ENCODE data around the gene LCN12. TPM values are rescaled to one million over a fixed set of nuclear protein-coding genes. Genes with fewer than 3 reads are reported as not detected.

Gene LCN12
- total RNA-seq, 4 donors from 2014 or later: 5.4 to 43.2 (median 10.3) TPM; not detected in 1

DNA sequence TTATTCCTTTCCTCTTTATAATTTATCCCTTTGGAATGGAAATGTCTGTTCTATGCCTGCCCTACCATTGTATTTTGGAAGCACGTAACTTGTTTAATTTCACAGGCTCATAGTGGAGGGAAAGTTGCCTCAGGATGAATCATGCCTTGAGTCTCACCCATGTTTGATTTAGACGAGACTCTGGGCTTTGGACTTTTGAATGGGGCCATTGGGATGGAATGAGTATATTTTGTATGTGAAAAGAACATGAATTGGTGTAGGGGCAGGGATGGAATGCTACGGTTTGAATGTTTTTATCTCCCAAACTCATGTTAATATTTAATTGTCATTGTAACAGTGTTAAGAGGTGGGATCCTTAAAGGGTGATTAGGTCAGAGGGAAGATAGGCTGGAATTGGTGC is 17.8 kb upstream of the LCN12 start:
- no peak overlapping the region for H3K27ac ChIP-seq
- intact Hi-C loops (cut with DNase I; ENCODE audit: low total_unique reads): no loop called here
- H3K36me3 ChIP-seq: no peaks in the 10 kb centered on the region
- DNase-seq: no peak
- TF ChIP-seq, protein P1, sequence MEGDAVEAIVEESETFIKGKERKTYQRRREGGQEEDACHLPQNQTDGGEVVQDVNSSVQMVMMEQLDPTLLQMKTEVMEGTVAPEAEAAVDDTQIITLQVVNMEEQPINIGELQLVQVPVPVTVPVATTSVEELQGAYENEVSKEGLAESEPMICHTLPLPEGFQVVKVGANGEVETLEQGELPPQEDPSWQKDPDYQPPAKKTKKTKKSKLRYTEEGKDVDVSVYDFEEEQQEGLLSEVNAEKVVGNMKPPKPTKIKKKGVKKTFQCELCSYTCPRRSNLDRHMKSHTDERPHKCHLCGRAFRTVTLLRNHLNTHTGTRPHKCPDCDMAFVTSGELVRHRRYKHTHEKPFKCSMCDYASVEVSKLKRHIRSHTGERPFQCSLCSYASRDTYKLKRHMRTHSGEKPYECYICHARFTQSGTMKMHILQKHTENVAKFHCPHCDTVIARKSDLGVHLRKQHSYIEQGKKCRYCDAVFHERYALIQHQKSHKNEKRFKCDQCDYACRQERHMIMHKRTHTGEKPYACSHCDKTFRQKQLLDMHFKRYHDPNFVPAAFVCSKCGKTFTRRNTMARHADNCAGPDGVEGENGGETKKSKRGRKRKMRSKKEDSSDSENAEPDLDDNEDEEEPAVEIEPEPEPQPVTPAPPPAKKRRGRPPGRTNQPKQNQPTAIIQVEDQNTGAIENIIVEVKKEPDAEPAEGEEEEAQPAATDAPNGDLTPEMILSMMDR (IDR thresholded peaks at IDR 0.05): no peak
- TF ChIP-seq POLR2A (IDR thresholded peaks at IDR 0.05): no peak
- H3K27me3 ChIP-seq: no peaks in the 10 kb centered on the region
- H3K4me3 ChIP-seq: no peak overlapping the region
- H3K9me3 ChIP-seq: no peaks in the 10 kb centered on the region
- no peaks in the 10 kb centered on the region for H3K4me1 ChIP-seq

DNA sequence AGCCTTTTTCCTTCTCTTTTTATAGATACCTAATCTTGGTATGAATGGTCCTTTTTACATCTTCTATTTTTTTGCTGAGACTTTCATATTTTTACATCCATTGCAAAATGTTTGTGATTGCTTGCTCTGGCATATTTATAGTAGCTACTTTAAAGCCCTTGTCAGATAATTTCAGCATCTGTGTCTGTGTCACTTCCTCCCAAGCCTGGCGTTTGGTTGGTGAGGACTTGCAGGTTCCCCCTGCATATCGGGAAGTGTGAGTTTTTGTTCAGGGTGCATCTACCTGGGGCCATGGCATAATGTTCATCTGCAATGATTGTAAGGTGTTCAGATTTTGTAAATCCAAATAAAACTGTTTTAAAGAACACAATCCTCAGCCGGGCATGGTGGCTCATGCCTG is 16.4 kb upstream of the LCN12 start:
- TF ChIP-seq POLR2A (IDR thresholded peaks at IDR 0.05): no peak
- TF ChIP-seq, protein P1 (IDR thresholded peaks at IDR 0.05): no peak
- Histone ChIP-seq H3K9me3 (no peaks in the 10 kb centered on the region), H3K4me3 (no peak overlapping the region), H3K36me3 (no peaks in the 10 kb centered on the region), H3K27ac (no peak overlapping the region), H3K27me3 (no peaks in the 10 kb centered on the region), H3K4me1 (no peaks in the 10 kb centered on the region)
- intact Hi-C loops (cut with DNase I; ENCODE audit: low total_unique reads): no loop called here
- no peak for DNase-seq

DNA sequence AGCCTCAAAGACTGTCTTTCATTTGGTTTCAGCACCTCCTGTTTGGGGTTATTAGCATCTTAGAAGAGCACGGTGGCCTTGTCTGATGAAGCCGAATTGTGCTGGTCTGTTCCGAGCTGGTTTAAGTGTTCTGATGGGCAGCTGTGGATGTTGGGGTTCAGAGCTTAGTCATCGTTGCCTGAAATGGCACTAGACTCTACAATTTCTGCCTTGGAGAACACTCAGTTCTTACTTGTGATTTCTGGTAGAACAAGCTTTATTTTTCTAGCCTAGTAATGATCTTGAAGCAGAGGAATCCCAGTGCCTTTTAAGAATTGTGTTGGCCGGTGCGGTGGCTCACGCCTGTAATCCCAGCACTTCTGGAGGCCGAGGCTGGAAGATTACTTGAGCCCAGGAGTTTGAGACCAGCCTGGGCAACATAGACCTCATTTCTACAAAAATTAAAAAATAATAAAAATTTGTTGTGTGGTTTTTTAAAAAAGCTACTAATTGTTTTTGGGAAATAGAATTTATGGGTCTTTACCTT is 15.4 kb upstream of the LCN12 start:
- no peak overlapping the region for H3K4me3 ChIP-seq
- TF ChIP-seq POLR2A (IDR thresholded peaks at IDR 0.05): no peak
- TF ChIP-seq, protein P1 (IDR thresholded peaks at IDR 0.05): no peak
- no peaks in the 10 kb centered on the region for H3K27me3 ChIP-seq
- no peak for DNase-seq
- H3K27ac ChIP-seq: no peak overlapping the region
- H3K9me3 ChIP-seq: no peaks in the 10 kb centered on the region
- no peaks in the 10 kb centered on the region for H3K4me1 ChIP-seq
- no peaks in the 10 kb centered on the region for H3K36me3 ChIP-seq
- intact Hi-C loops (cut with DNase I; ENCODE audit: low total_unique reads): no loop called here

DNA sequence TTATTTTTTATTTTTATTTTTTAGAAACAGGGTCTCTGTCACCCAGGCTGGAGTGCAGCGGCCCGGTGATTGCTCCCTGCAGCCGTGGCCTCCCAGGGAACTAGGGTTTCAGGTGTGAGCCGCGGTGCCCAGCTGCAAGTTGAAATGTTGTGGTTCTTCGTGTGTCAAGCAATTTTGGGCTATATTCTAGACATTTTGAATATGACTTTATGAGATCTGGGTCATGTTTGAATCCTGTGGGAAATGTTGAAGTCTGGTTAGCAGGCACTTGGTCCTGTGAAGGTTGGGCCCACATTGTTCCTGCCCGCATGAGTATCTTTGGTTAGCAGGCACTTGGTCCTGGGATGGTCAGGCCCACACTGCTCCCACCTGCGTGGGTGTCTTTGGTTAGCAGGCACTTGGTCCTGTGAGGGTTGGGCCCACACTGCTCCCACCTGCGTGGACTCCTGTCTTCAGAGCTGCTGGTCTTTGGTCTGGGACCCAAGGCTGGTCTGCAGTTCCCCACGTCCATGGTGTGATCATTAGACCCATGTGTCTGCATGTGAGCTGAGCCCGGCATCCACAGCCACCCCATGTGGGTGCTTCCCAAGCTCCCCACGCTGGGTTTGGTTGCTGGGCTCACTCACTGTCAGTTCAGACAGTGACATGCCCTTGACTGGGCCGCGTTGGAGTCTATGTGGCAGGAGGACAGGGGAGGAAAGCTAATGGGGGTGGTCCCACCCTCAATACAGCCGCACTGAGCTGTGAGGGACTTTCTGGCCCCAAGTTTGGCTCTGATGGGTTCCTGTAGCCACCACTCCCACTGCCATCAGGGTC is 14.7 kb upstream of the LCN12 start:
- Histone ChIP-seq H3K27ac (no peak overlapping the region), H3K9me3 (no peaks in the 10 kb centered on the region), H3K27me3 (no peaks in the 10 kb centered on the region), H3K36me3 (no peaks in the 10 kb centered on the region), H3K4me1 (no peaks in the 10 kb centered on the region), H3K4me3 (no peak overlapping the region)
- TF ChIP-seq, protein P1 (IDR thresholded peaks at IDR 0.05): no peak
- no peak for TF ChIP-seq POLR2A (IDR thresholded peaks at IDR 0.05)
- intact Hi-C loops (cut with DNase I; ENCODE audit: low total_unique reads): no loop called here
- no peak for DNase-seq

DNA sequence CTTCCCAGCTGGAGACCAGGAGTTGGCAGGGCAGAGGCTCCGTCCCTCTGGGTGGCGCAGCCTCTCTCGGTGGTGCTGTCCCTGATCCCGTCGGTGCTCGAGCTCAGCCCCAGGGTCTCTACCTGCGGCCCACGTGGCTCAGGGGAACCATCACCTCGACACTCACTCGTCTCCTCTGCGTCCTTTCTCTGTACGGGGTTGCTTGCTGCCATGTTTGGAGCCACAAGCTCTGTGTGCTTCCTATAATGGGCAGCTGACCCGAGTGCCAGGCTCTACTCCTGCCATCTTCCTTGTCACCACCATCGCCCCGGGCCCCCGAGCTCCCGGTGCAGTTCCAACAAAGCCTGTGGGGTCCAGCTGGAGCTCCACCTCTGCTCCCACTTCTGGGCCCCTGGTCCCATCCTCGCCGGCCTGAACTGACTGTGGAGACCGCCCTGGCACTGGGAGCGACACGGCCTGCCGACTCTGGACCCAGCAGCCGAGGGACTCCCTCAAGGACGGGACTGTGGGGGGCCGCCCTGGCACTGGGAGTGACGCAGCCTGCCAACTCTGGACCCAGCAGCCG is 12.6 kb upstream of the LCN12 start:
- no peak overlapping the region for H3K27ac ChIP-seq
- H3K27me3 ChIP-seq: no peaks in the 10 kb centered on the region
- H3K4me1 ChIP-seq: peaks cover 0 to 9% of the 10 kb centered on the region in 2 donors
- H3K4me3 ChIP-seq: no peak overlapping the region
- DNase-seq: no peak
- intact Hi-C loops (cut with DNase I; ENCODE audit: low total_unique reads): no loop called here
- H3K36me3 ChIP-seq: no peaks in the 10 kb centered on the region
- no peak for TF ChIP-seq POLR2A (IDR thresholded peaks at IDR 0.05)
- TF ChIP-seq, protein P1 (IDR thresholded peaks at IDR 0.05): no peak
- H3K9me3 ChIP-seq: no peaks in the 10 kb centered on the region
